Measurements from ENCODE around the gene TTC5.
"Not testable (repeated sequence)": the region's sequence is repeated elsewhere in the genome, so short reads cannot be mapped to it uniquely, and the experiment has no call there.

TTC5 gene

GRCh38 chr14:20302042-20302755 lies 3.6 kb downstream of the TTC5 start:
- no peak for DNase-seq

DNA sequence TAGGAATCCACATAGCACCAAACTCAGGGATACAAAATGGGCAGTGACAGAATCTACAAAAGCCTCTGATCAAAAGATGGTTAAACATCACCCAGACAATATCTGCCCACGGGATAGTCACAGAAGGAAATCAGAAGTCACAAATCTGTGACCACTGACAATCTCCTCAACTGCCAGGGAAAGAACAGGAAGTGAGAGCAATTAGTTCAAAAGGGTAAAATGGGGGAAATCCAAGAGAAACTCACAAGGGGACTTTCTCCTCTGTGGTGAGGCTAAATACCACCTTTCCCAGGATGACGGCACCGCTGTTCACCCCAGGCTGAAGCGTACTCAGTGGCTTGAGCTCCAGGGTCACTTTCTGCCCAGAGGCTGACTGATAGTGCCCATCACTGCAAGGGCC lies 10.7 kb downstream of the TTC5 start:
- DNase-seq, result no peak

DNA sequence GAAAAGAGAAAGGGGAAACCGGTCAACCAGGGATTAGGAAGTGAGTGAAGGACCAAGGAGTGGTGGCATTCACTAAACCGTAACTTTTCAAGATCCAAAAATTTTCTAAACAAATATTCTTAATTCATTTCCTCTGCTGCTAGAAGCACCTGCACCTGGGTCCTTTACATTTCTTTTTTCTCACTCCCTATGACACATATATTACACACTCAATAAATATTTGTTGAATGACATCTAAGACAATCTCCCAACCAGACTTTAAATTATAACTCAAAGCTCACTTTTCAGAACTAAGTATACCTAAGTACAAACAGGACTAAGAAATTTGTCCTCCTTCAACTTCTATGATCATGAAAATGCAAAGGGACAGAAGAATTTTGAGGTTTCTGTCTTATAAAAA lies 11.1 kb downstream of the TTC5 start:
- no peak for DNase-seq

GRCh38 chr14:20281998-20282397 lies 23.8 kb downstream of the TTC5 start:
- not testable (repeated sequence) for DNase-seq

DNA sequence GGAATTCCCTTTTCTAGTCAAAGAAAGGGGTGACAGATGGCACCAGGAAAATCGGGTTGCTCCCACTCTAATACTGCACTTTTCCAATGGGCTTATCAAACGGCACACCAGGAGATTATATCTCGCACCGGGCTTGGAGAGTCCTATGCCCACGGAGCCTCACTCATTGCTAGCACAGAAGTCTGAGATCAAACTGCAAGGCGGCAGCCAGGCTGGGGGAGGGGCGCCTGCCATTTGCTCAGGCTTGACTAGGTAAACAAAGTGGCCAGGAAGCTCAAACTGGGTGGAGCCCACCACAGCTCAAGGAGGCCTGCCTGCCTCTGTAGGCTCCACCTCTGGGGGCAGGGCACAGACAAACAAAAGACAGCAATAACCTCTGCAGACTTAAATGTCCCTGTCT lies 25.5 kb downstream of the TTC5 start:
- DNase-seq, result not testable (repeated sequence)

GRCh38 chr14:20278414-20278813 lies 27.3 kb downstream of the TTC5 start:
- DNase-seq, result no peak

DNA sequence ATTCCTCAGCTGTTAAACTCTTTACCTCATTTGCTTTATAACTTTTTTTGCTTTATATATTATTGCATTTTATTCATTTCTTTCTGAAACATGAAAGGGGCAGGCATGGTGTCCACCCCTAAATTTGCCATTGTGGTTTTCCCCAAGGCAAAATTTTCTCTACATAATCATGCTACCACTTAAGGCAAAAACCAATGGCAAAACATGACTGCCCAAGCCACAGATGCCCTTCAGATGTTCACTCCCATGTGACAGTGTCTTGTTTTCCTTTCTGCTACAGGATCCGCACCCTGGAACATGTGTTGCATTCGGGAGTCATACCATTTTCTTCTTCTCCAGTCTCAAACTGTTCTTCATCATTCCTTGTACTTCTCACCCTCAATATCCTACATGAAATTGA lies 28.3 kb downstream of the TTC5 start:
- DNase-seq, result no peak

DNA sequence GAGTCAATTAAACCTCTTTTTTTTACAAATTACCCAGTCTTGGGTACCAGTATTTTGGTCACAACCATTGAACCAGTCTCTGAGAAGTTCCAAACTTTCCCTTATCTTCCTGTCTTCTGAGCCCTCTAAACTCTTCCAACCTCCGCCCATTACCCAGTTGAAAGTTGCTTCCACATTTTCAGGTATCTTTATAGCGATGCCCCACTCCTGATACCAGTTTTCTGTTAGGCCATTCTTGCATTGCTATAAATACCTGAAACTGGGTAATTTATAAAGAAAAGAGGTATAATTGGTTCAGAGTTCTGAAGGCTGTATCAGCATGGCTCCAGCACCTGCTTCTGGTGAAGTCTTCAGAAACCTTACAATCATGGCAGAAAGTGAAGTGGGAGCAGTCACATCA lies 31.7 kb downstream of the TTC5 start:
- DNase-seq, result no peak

GRCh38 chr14:20264361-20264760 lies 41.4 kb downstream of the TTC5 start:
- not testable (repeated sequence) for DNase-seq

GRCh38 chr14:20262642-20263128 lies 43.1 kb downstream of the TTC5 start:
- no peak for DNase-seq

DNA sequence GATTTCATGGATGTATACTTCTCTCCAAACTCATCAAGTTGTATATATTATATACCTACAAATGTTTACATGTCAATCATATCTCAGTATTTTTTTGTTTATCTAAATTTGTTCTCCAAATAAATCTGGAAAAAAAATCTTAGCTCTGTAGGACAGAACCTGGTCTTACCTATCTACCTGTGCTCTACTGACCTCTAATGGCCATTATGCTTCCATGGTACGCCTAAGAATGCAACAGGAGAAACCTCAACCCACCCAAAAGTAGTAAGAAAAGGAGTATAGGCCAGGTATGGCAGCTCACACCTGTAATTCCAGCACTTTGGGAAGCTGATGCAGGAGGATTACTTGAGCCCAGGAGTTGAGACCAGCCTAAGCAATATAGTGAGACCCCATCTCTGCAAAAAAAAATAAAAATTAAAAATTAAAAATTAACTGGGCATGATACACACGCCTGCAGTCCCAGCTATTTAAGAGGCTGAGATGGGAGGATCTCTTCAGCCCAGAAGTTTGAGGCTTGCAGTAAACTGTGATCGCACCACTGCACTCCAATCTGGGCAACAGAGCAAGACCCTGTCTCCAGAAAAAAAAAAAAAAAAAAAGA lies 58.0 kb downstream of the TTC5 start:
- no peak for DNase-seq

Data from NCI-H2227 treated with DMSO at 0.1 percent for 48 hours (cell line).